Stimulated activated CD8-positive, alpha-beta memory T cell treated with anti-CD3 and anti-CD28 coated beads, Interleukin-2, amount 100 ng/mL, for 48 hours (primary cell): ENCODE data around the gene KRTAP10-7.
"Not testable (repeated sequence)": the region's sequence is repeated elsewhere in the genome, so short reads cannot be mapped to it uniquely, and the experiment has no call there.

ENCODE experiments used
- DNase-seq, 2 donors: peaks; one replicate each; pipeline ENCODE4 v3.0.0-alpha.2; 2020; ENCODE audit warnings: low read depth in 2 of 2

The KRTAP10-7 gene

GRCh38 chr21:44590897-44591800, 9.2 kb upstream of the KRTAP10-7 start:
- DNase-seq, result not testable (repeated sequence)

- DNase-seq, result not testable (repeated sequence)
Measured at GRCh38 chr21:44591801-44592130, 8.6 kb upstream of the KRTAP10-7 start.

GRCh38 chr21:44592446-44593311, 7.7 kb upstream of the KRTAP10-7 start, which contains the start of gene KRTAP10-6:
Gene KRTAP10-6 (minus strand): TSS chr21:44592505. CDS start chr21:44592484, 21 bp downstream.
- no peak for DNase-seq

- DNase-seq, result no peak
Measured at GRCh38 chr21:44593598-44594405, 6.6 kb upstream of the KRTAP10-7 start.

GRCh38 chr21:44594406-44594916, 5.9 kb upstream of the KRTAP10-7 start:
- no peak for DNase-seq

- DNase-seq, result no peak
Measured at GRCh38 chr21:44595524-44595923, 4.9 kb upstream of the KRTAP10-7 start.

- no peak for DNase-seq
Measured at GRCh38 chr21:44596068-44596725, 4.2 kb upstream of the KRTAP10-7 start.

- DNase-seq, result no peak
Measured at GRCh38 chr21:44598061-44598460, 2.3 kb upstream of the KRTAP10-7 start.

- DNase-seq, result no peak
Measured at GRCh38 chr21:44599264-44600029, 950 bp upstream of the KRTAP10-7 start.

GRCh38 chr21:44601091-44601490, 694 bp downstream of the KRTAP10-7 start:
- not testable (repeated sequence) for DNase-seq

- DNase-seq, result no peak
Measured at GRCh38 chr21:44601596-44602462, 1.4 kb downstream of the KRTAP10-7 start.

GRCh38 chr21:44602463-44602850, 2.1 kb downstream of the KRTAP10-7 start:
- no peak for DNase-seq

- DNase-seq, result no peak
Measured at GRCh38 chr21:44603109-44603875, 2.9 kb downstream of the KRTAP10-7 start.

GRCh38 chr21:44603911-44604310, 3.5 kb downstream of the KRTAP10-7 start:
- no peak for DNase-seq

- DNase-seq, result no peak
Measured at GRCh38 chr21:44606495-44606894, 6.1 kb downstream of the KRTAP10-7 start.

- no peak for DNase-seq
Measured at GRCh38 chr21:44609193-44609592, 8.8 kb downstream of the KRTAP10-7 start.

GRCh38 chr21:44610157-44610843, 9.9 kb downstream of the KRTAP10-7 start:
- not testable (repeated sequence) for DNase-seq

- DNase-seq, result no peak
Measured at GRCh38 chr21:44611551-44611950, 11.2 kb downstream of the KRTAP10-7 start.
